Epithelial cell of proximal tubule (primary cell): ENCODE results near the gene GNPDA1. TPM values are rescaled to one million over a fixed set of nuclear protein-coding genes. Genes with fewer than 3 reads are reported as not detected.

ENCODE experiments used
- DNase-seq: peaks from one replicate; pipeline ENCODE4 v3.0.0-alpha.2; 2011; ENCODE audit warnings: low read depth
- H3K4me3 ChIP-seq: 2 replicates; pipeline ENCODE4 v1.5.1; 2011; ENCODE audit warnings: low read depth, mild to moderate bottlenecking, low read length
- CTCF ChIP-seq: conservative IDR thresholded peaks from 2 replicates; pipeline ENCODE4 v1.5.1; 2012; ENCODE audit warnings: low read depth, mild to moderate bottlenecking, low read length
- total RNA-seq: library from RNA; depleted of rRNA; stranded (reverse); fragments of >200 nt; gene quantifications from 2 replicates; pipeline ENCODE4 v1.2.3, GENCODE V29; 2015

GNPDA1 gene
- total RNA-seq, 1 donor from 2014 or later = 50.7 TPM

GRCh38 chr5:142011572-142012185, 1.1 kb downstream of the GNPDA1 start:
- no peak for TF ChIP-seq CTCF
- H3K4me3 ChIP-seq = peak overlapping the region; percentile 87
- no peak for DNase-seq

GRCh38 chr5:142009886-142010285, 2.9 kb downstream of the GNPDA1 start:
- H3K4me3 ChIP-seq = no peak overlapping the region
- TF ChIP-seq CTCF = no peak
- DNase-seq = no peak

GRCh38 chr5:142008813-142009212, 4.0 kb downstream of the GNPDA1 start:
- H3K4me3 ChIP-seq = no peak overlapping the region
- TF ChIP-seq CTCF = no peak
- DNase-seq = no peak

- H3K4me3 ChIP-seq = no peak overlapping the region
- no peak for DNase-seq
- no peak for TF ChIP-seq CTCF
Observed at GRCh38 chr5:142007237-142007544, 5.6 kb downstream of the GNPDA1 start.

GRCh38 chr5:142006363-142007236, 6.2 kb downstream of the GNPDA1 start:
- H3K4me3 ChIP-seq = no peak overlapping the region
- no peak for TF ChIP-seq CTCF
- DNase-seq = no peak

GRCh38 chr5:142003266-142003800, 9.5 kb downstream of the GNPDA1 start:
- H3K4me3 ChIP-seq = no peak overlapping the region
- DNase-seq = no peak
- no peak for TF ChIP-seq CTCF
